Lower lobe of right lung (tissue), 2 donors: ENCODE data around the gene TNFRSF13B. TPM values are rescaled to one million over a fixed set of nuclear protein-coding genes. Genes with fewer than 3 reads are reported as not detected.
A peak's percentile ranks its signal among the peaks of the same experiment; 100 is the strongest.

Experiments used
- ATAC-seq, 2 donors: fragments of 200-7000 bp; cut with Tn5 transposase; one replicate each; pipeline ENCODE4 v1.9.1; 2020 to 2022; ENCODE audit warnings: mild to moderate bottlenecking in 2 of 2, moderate library complexity in 2 of 2
- DNase-seq: peaks from one replicate; pipeline ENCODE4 v3.0.0-alpha.2; 2020
- H3K27ac ChIP-seq: fragments of 200-600 bp; one replicate; pipeline ENCODE4 v1.8.0; 2022
- H3K27me3 ChIP-seq: fragments of 200-600 bp; one replicate; pipeline ENCODE4 v1.8.0; 2022; ENCODE audit warnings: low read depth
- H3K36me3 ChIP-seq: fragments of 200-600 bp; one replicate; pipeline ENCODE4 v1.8.0; 2022; ENCODE audit warnings: mild to moderate bottlenecking
- H3K4me1 ChIP-seq: fragments of 200-600 bp; one replicate; pipeline ENCODE4 v1.8.0; 2022
- H3K4me3 ChIP-seq: fragments of 200-600 bp; one replicate; pipeline ENCODE4 v1.8.0; 2022; ENCODE audit warnings: mild to moderate bottlenecking
- H3K9me3 ChIP-seq: fragments of 200-600 bp; one replicate; pipeline ENCODE4 v1.8.0; 2022
- intact Hi-C: fragments of 100-400 bp; cut with DNase I; formaldehyde crosslinking; loops from one replicate; pipeline ENCODE4 v1.11.0; 2022
- total RNA-seq: library from RNA; stranded (reverse); fragmentation: NEBNext Ultra II Directional; extraction: Animal tissue kit (Norgen Biotek cat#: 25700); gene quantifications from one replicate; pipeline ENCODE4 v1.2.1, GENCODE V29; 2021
- TF ChIP-seq, protein P1 (sequence below): fragments of 200-600 bp; IDR thresholded peaks from one replicate; pipeline ENCODE4 v1.8.0; 2022; ENCODE audit warnings: antibody characterized with exemption, mild to moderate bottlenecking
- donor health status: DM: no; HTN: yes; CAD: no; lungs with severe emphysema.

Gene TNFRSF13B
- total RNA-seq, 1 donor from 2014 or later = 0.27 TPM

DNA sequence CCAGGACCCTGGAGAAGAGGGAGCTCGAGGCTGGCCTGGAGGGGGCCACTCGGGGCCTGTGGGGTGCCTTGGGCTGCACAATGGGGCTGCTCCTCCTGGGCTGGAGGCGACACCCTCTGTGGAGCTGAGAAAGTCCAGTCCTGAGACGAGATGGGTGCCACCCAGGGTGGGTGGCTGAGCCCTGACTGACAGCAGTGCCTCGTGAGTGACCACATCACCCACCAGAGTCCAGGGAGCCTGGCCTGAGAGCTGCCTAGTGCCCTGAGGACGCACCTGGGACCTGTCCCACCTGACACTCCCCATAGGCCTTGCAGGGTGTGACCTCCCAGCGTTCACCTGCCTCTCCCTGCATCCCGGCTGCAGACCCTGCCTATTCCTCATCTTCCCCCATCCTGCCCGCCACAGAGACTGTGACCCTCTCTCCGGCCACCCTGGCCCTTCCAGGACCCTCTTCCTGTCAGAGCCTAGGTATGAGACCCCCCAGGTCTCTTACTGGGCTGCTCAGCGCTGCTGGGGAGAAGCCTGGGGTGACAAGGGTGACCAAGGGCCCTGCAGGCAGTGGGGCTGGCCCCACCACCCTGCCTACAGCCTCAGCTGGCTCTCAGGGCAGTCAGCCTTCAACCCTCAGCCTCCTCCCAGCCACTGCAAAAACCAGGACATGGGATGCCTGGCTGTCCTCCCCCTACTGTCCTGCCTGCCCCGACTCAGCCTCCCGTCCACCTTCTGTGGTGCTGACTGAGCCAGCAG, 41.2 kb downstream of the TNFRSF13B start:
- Histone ChIP-seq H3K4me1 (no peaks in the 10 kb centered on the region), H3K36me3 (no peaks in the 10 kb centered on the region), H3K4me3 (no peak overlapping the region), H3K9me3 (no peaks in the 10 kb centered on the region), H3K27me3 (no peaks in the 10 kb centered on the region), H3K27ac (no peak overlapping the region)
- TF ChIP-seq, protein P1, sequence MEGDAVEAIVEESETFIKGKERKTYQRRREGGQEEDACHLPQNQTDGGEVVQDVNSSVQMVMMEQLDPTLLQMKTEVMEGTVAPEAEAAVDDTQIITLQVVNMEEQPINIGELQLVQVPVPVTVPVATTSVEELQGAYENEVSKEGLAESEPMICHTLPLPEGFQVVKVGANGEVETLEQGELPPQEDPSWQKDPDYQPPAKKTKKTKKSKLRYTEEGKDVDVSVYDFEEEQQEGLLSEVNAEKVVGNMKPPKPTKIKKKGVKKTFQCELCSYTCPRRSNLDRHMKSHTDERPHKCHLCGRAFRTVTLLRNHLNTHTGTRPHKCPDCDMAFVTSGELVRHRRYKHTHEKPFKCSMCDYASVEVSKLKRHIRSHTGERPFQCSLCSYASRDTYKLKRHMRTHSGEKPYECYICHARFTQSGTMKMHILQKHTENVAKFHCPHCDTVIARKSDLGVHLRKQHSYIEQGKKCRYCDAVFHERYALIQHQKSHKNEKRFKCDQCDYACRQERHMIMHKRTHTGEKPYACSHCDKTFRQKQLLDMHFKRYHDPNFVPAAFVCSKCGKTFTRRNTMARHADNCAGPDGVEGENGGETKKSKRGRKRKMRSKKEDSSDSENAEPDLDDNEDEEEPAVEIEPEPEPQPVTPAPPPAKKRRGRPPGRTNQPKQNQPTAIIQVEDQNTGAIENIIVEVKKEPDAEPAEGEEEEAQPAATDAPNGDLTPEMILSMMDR = no peak
- ATAC-seq (no peak), DNase-seq (no peak)
- intact Hi-C loops = no loop called here

DNA sequence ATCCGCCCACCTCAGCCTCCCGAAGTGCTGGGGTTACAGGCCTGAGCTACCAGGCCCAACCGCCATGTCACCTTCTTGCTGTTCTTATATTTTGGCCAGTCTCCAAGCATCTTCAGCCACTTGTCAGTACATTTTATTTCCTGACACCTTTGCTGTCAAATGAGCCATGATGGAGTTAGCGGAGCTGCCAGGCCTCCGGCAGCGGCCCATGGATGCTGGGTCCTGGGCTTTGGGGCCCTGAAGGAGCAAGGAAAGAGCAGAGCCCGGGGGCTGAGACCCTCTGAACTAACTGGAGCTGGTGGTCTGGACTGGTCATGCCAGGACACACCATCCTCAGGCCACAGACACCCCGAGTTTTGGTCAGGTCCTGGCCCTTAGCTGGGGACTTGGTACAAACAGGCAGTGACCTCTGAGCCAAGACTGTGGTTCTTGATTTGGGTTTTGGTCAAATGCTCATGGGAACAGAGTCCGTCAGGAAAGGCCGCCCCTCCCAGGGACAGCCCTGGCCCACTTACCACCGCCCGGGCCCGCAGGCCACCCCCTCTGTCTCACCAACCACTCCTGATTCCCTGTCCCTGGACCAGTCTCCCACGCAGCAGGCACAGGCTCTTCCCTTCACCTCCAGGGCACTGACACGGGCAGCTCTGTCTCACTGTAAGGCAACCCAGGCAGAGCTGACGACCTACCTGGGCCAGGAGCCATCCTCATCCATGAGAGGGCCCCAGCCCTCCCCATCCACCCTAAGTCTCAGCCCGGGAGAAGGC, 42.0 kb downstream of the TNFRSF13B start:
- H3K4me1 ChIP-seq = no peaks in the 10 kb centered on the region
- no peak overlapping the region for H3K4me3 ChIP-seq
- no peaks in the 10 kb centered on the region for H3K36me3 ChIP-seq
- intact Hi-C loops = no loop called here
- ATAC-seq = no peak
- no peak overlapping the region for H3K27ac ChIP-seq
- DNase-seq = peak; percentile 20
- TF ChIP-seq, protein P1 = no peak
- H3K9me3 ChIP-seq = no peaks in the 10 kb centered on the region
- no peaks in the 10 kb centered on the region for H3K27me3 ChIP-seq

DNA sequence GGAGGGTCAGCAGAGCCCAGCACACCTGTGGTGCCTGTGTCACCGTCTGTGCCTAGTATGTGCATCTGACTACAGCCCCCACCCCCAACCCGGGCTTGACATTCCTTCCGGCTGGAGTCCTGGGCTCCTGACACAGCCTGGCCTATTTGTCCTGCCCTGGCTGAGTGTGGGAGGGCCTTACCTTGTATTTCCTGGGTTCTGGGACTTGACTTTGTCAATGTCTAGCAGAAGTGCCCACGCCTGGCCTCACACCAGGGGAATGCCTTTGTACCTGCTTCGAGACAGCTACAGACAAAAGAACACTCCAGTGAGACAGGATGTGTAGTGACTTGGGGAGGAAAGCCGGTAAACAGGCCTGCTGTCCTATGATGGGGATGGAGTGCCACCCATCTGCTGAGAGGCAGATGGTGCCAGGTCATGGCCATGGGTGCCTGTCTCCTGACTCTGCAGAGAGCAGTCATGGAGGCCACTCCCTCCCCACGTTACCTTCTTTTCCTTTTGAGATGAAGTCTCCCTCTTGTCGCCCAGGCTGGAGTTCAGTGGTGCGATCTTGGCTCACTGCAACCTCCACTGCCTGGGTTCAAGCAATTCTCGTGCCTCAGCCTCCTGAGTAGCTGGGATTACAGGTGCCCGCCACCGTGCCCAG, 42.8 kb downstream of the TNFRSF13B start:
- H3K9me3 ChIP-seq = no peaks in the 10 kb centered on the region
- peak; percentile 43 for DNase-seq
- no peak overlapping the region for H3K4me3 ChIP-seq
- intact Hi-C loops = no loop called here
- ATAC-seq = peak in 1 of 2 donors; percentile 2
- TF ChIP-seq, protein P1 = no peak
- no peaks in the 10 kb centered on the region for H3K4me1 ChIP-seq
- no peaks in the 10 kb centered on the region for H3K36me3 ChIP-seq
- H3K27me3 ChIP-seq = no peaks in the 10 kb centered on the region
- no peak overlapping the region for H3K27ac ChIP-seq

DNA sequence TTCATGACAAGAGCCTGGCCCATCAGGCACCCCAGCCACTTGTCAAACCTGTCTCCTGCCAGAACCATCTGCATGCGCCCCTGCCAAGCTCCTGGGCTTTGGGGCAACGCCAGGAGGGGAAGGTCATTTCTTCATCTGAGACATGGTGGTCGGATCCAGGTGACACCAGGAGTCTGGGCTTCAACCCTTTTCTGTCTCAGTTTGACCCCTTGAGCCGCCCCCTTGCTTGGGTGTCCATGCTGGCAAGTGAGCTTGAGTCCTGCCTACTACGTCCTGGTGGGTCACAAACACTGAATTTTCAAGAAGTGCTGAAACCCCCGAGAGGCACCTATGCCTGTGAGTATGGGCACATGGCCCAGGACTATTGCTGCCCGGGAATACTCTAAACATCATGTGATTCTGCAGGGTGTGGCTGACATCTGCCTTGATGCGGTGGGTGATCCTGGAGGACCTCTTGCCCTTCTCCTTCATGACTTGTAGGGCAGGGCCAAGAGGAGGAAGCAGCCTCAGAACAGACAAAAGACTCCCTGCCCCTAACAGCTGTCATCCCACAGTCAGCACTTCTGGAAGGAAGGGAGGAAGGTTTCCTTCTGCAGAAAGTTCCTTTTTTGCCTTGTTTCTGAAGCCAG, 43.4 kb downstream of the TNFRSF13B start:
- Histone ChIP-seq H3K4me3 (no peak overlapping the region), H3K4me1 (no peaks in the 10 kb centered on the region), H3K27me3 (no peaks in the 10 kb centered on the region), H3K9me3 (no peaks in the 10 kb centered on the region), H3K27ac (no peak overlapping the region), H3K36me3 (no peaks in the 10 kb centered on the region)
- intact Hi-C loops = no loop called here
- DNase-seq (peak; percentile 27), ATAC-seq (no peak)
- TF ChIP-seq, protein P1 = no peak

DNA sequence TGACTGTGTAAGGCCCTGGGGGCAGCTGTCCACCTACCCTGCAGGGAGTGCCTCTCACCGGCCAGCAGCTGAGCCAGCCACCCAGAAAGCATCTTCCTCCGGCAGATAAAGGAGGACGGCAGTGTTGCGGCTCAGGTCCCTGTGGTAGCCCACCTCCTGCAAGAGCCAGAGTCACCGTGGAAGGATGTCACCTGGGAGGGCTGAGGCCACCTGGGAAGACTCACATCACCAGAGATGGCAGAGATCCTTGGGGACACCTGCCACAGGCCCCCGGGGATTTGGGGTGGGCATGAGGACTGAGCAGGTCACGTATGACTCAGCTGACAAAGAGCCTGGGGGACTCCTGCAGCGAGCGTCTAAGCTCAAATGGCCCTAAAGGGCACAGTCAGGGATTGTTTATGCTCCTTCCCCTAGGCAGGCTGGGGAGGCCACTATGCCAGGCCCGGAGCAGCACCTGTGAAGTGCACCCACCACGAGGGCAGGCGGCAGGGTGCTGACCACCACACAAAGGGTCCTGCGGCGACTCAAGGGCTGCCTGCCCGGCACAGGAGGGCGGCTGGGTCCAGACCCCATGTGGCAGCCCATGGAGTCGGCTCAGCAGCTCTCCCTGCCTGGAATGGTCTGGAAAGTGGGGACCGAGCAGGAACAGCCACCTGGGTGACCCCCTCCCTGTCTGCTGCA, 44.1 kb downstream of the TNFRSF13B start:
- intact Hi-C loops = no loop called here
- no peak for DNase-seq
- Histone ChIP-seq H3K27ac (no peak overlapping the region), H3K4me3 (no peak overlapping the region), H3K9me3 (no peaks in the 10 kb centered on the region), H3K4me1 (no peaks in the 10 kb centered on the region), H3K27me3 (no peaks in the 10 kb centered on the region), H3K36me3 (no peaks in the 10 kb centered on the region)
- TF ChIP-seq, protein P1 = no peak
- ATAC-seq = no peak
